ENCODE data around the gene TRAF3IP3.

GRCh38 chr1:209755256-209755655, 597 bp upstream of the TRAF3IP3 start:
- TF ChIP-seq CTCF (IDR thresholded peaks at IDR 0.05) (no peak), POLR2A (IDR thresholded peaks at IDR 0.05) (no peak), POLR2AphosphoS5 (IDR thresholded peaks at IDR 0.05) (no peak)
